Uterus (tissue), 4 donors: ENCODE data around the gene TKT. TPM values are rescaled to one million over a fixed set of nuclear protein-coding genes. Genes with fewer than 3 reads are reported as not detected.

ENCODE experiments used
- DNase-seq, 2 donors: peaks; one replicate each; pipeline ENCODE4 v3.0.0-alpha.2; 2019 to 2020
- H3K27ac ChIP-seq, 2 donors: fragments of 200-600 bp; sonication (generic); 1 replicate in 1 of 2; 2 replicates in 1 of 2; pipeline ENCODE4 v1.5.1; 2016 to 2018
- H3K27me3 ChIP-seq, 2 donors: fragments of 200-600 bp; sonication (generic); one replicate each; pipeline ENCODE4 v1.5.1; 2018 to 2019; ENCODE audit warnings: control low read depth in 1 of 2
- H3K36me3 ChIP-seq, 2 donors: fragments of 200-600 bp; sonication (generic); one replicate each; pipeline ENCODE4 v1.5.1; 2019; ENCODE audit warnings: control low read depth in 1 of 2
- H3K4me1 ChIP-seq, 2 donors: fragments of 200-600 bp; sonication (generic); one replicate each; pipeline ENCODE4 v1.5.1; 2018 to 2019; ENCODE audit warnings: control low read depth in 1 of 2
- H3K4me3 ChIP-seq, 2 donors: fragments of 200-600 bp; sonication (generic); 1 replicate in 1 of 2; 2 replicates in 1 of 2; pipeline ENCODE4 v1.5.1; 2018 to 2019; ENCODE audit warnings: mild to moderate bottlenecking in 1 of 2
- H3K9me3 ChIP-seq, 2 donors: fragments of 200-600 bp; sonication (generic); one replicate each; pipeline ENCODE4 v1.5.1; 2019; ENCODE audit warnings: control low read depth in 1 of 2
- CTCF ChIP-seq, 4 experiments: fragments of 200-600 bp in 2 of 4; fragments of 450-650 bp in 2 of 4; sonication (generic) in 2 of 4; IDR thresholded peaks; one replicate each; pipeline ENCODE4 v1.5.1; 2016 to 2019; ENCODE audit warnings: antibody characterized with exemption in 4 of 4, mild to moderate bottlenecking in 2 of 4, moderate library complexity in 1 of 4
- POLR2A ChIP-seq, 2 donors: fragments of 450-650 bp; IDR thresholded peaks; one replicate each; pipeline ENCODE4 v1.6.1; 2016; ENCODE audit warnings: antibody characterized with exemption in 2 of 2, mild to moderate bottlenecking in 1 of 2, moderate library complexity in 1 of 2
- intact Hi-C: fragments of 100-400 bp; cut with DNase I; formaldehyde crosslinking; loops from one replicate; pipeline ENCODE4 v1.15.1; 2023; ENCODE audit warnings: low total_unique reads
- total RNA-seq, 4 donors: library from RNA; depleted of rRNA in 3 of 4; stranded (reverse); fragments of >200 nt in 3 of 4; gene quantifications; one replicate each; pipeline versions ENCODE4 v1.1.0 to v1.2.4, GENCODE V29; 2014 to 2023
- donor health status: DM: yes; HTN: yes; CAD: no.

The TKT gene
- total RNA-seq, 4 donors from 2014 or later = 74.5 to 113 (median 84.6) TPM

- DNase-seq = no peak
- H3K4me1 ChIP-seq = peaks cover 0 to 12% of the 10 kb centered on the region in 2 donors
- H3K4me3 ChIP-seq = no peak overlapping the region
- no peaks in the 10 kb centered on the region for H3K9me3 ChIP-seq
- TF ChIP-seq CTCF (IDR thresholded peaks at IDR 0.05) (no peak), POLR2A (IDR thresholded peaks at IDR 0.05) (no peak)
- no peaks in the 10 kb centered on the region for H3K36me3 ChIP-seq
- no peaks in the 10 kb centered on the region for H3K27me3 ChIP-seq
- H3K27ac ChIP-seq = no peak overlapping the region
- intact Hi-C loops = no loop called here
Observed at GRCh38 chr3:53252096-53252946, 3.5 kb downstream of the TKT start.

- intact Hi-C loops = no loop called here
- H3K4me1 ChIP-seq = peaks cover 0 to 12% of the 10 kb centered on the region in 2 donors
- TF ChIP-seq POLR2A (IDR thresholded peaks at IDR 0.05) = no peak
- no peak for TF ChIP-seq CTCF (IDR thresholded peaks at IDR 0.05)
- no peaks in the 10 kb centered on the region for H3K27me3 ChIP-seq
- no peaks in the 10 kb centered on the region for H3K36me3 ChIP-seq
- no peak overlapping the region for H3K4me3 ChIP-seq
- no peak overlapping the region for H3K27ac ChIP-seq
- DNase-seq = no peak
- H3K9me3 ChIP-seq = no peaks in the 10 kb centered on the region
Observed at GRCh38 chr3:53250881-53251605, 4.8 kb downstream of the TKT start.

- Histone ChIP-seq H3K27me3 (no peaks in the 10 kb centered on the region), H3K27ac (no peak overlapping the region), H3K4me1 (peaks cover 0 to 12% of the 10 kb centered on the region in 2 donors), H3K9me3 (no peaks in the 10 kb centered on the region), H3K36me3 (no peaks in the 10 kb centered on the region), H3K4me3 (no peak overlapping the region)
- DNase-seq = no peak
- TF ChIP-seq POLR2A (IDR thresholded peaks at IDR 0.05) = no peak
- no peak for TF ChIP-seq CTCF (IDR thresholded peaks at IDR 0.05)
- intact Hi-C loops = no loop called here
Observed at GRCh38 chr3:53250453-53250852, 5.4 kb downstream of the TKT start.

- Histone ChIP-seq H3K36me3 (no peaks in the 10 kb centered on the region), H3K4me3 (no peak overlapping the region), H3K27me3 (no peaks in the 10 kb centered on the region), H3K4me1 (peaks cover 0 to under 1% of the 10 kb centered on the region in 2 donors), H3K27ac (no peak overlapping the region), H3K9me3 (no peaks in the 10 kb centered on the region)
- no peak for DNase-seq
- intact Hi-C loops = no loop called here
- no peak for TF ChIP-seq CTCF (IDR thresholded peaks at IDR 0.05)
- TF ChIP-seq POLR2A (IDR thresholded peaks at IDR 0.05) = no peak
Observed at GRCh38 chr3:53248161-53248560, 7.7 kb downstream of the TKT start.

- no peak overlapping the region for H3K27ac ChIP-seq
- H3K4me3 ChIP-seq = no peak overlapping the region
- no peaks in the 10 kb centered on the region for H3K27me3 ChIP-seq
- intact Hi-C loops = no loop called here
- H3K4me1 ChIP-seq = no peaks in the 10 kb centered on the region
- H3K36me3 ChIP-seq = no peaks in the 10 kb centered on the region
- DNase-seq = no peak
- no peaks in the 10 kb centered on the region for H3K9me3 ChIP-seq
- no peak for TF ChIP-seq CTCF (IDR thresholded peaks at IDR 0.05)
- no peak for TF ChIP-seq POLR2A (IDR thresholded peaks at IDR 0.05)
Observed at GRCh38 chr3:53247619-53248018, 8.2 kb downstream of the TKT start.
